ENCODE results near the gene ELMOD3. TPM values are rescaled to one million over a fixed set of nuclear protein-coding genes. Genes with fewer than 3 reads are reported as not detected.

ELMOD3 gene
- total and polyA plus RNA-seq, 9 of the 15 experiments (the other 6 are each of a cell fraction or from before 2014, with no cell fraction given): 2.7 to 18.7 (median 11.6) TPM

DNA sequence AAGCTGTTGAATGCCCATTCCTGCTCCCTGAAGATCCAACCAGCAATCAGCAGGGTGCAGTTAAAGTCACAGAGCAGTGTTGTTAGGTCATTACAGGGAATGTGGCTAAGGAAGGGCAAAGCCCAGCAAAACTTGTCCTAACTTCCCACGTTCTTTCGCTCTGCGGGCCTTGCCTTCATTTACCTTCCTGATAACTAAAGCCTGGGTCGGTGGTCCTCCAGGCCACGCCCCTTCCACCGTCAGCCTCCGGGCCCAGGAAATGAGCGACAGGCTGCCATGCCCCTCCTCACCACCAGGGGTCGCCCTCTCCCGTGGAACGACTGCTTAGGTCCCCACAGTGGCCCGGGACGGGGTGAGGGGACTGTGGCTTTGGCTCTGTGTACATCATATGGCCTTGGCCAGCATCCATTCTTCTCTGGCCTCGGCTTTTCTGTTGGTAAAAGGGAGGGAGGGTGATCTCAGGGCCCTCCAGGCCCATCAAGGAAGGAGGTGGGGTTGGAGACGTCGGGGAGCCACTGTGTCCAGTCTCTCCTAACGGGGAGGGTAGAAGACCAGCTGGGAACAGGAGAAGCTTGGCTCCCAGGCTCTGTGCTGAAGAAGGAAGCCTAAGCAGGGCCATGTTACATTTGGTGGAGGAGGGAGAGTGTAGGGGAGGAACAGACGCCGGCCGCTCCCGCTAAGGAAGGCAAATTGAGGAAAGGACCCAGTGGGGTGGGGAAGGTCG, 66.1 kb downstream of the ELMOD3 start (continued):
- TF ChIP-seq RREB1 (CRISPR knock-in tag; IDR thresholded peaks at IDR 0.05) (0 out of 2 replicates have a peak, but pooled peaks have one; percentile 16), YBX1 (IDR thresholded peaks at IDR 0.05) (no peak), ZNF124 (CRISPR knock-in tag; IDR thresholded peaks at IDR 0.05) (no peak), FOXK2 (conservative IDR thresholded peaks at IDR 0.05 in 1 of 2, IDR thresholded peaks at IDR 0.05 in 1 of 2; ENCODE audit: low read depth in 2 of 2) (peak in 1 of 2 experiments; percentile 19; a peak in 2 of 4 replicates), ZNF696 (CRISPR knock-in tag; conservative IDR thresholded peaks at IDR 0.05) (0 out of 2 replicates have a peak, but pooled peaks have one; percentile 19), STAT5B (CRISPR knock-in tag; IDR thresholded peaks at IDR 0.05) (no peak), ZFP1 (CRISPR knock-in tag; IDR thresholded peaks at IDR 0.05) (0 out of 2 replicates have a peak, but pooled peaks have one; percentile 48), LCOR (CRISPR knock-in tag; IDR thresholded peaks at IDR 0.05) (peak; percentile 86; the same call in 1 of the 2 replicates), ZNF57 (CRISPR knock-in tag; IDR thresholded peaks at IDR 0.05) (peak; percentile 77; the same call in 1 of the 2 replicates)
- TF ChIP-seq, protein P1, sequence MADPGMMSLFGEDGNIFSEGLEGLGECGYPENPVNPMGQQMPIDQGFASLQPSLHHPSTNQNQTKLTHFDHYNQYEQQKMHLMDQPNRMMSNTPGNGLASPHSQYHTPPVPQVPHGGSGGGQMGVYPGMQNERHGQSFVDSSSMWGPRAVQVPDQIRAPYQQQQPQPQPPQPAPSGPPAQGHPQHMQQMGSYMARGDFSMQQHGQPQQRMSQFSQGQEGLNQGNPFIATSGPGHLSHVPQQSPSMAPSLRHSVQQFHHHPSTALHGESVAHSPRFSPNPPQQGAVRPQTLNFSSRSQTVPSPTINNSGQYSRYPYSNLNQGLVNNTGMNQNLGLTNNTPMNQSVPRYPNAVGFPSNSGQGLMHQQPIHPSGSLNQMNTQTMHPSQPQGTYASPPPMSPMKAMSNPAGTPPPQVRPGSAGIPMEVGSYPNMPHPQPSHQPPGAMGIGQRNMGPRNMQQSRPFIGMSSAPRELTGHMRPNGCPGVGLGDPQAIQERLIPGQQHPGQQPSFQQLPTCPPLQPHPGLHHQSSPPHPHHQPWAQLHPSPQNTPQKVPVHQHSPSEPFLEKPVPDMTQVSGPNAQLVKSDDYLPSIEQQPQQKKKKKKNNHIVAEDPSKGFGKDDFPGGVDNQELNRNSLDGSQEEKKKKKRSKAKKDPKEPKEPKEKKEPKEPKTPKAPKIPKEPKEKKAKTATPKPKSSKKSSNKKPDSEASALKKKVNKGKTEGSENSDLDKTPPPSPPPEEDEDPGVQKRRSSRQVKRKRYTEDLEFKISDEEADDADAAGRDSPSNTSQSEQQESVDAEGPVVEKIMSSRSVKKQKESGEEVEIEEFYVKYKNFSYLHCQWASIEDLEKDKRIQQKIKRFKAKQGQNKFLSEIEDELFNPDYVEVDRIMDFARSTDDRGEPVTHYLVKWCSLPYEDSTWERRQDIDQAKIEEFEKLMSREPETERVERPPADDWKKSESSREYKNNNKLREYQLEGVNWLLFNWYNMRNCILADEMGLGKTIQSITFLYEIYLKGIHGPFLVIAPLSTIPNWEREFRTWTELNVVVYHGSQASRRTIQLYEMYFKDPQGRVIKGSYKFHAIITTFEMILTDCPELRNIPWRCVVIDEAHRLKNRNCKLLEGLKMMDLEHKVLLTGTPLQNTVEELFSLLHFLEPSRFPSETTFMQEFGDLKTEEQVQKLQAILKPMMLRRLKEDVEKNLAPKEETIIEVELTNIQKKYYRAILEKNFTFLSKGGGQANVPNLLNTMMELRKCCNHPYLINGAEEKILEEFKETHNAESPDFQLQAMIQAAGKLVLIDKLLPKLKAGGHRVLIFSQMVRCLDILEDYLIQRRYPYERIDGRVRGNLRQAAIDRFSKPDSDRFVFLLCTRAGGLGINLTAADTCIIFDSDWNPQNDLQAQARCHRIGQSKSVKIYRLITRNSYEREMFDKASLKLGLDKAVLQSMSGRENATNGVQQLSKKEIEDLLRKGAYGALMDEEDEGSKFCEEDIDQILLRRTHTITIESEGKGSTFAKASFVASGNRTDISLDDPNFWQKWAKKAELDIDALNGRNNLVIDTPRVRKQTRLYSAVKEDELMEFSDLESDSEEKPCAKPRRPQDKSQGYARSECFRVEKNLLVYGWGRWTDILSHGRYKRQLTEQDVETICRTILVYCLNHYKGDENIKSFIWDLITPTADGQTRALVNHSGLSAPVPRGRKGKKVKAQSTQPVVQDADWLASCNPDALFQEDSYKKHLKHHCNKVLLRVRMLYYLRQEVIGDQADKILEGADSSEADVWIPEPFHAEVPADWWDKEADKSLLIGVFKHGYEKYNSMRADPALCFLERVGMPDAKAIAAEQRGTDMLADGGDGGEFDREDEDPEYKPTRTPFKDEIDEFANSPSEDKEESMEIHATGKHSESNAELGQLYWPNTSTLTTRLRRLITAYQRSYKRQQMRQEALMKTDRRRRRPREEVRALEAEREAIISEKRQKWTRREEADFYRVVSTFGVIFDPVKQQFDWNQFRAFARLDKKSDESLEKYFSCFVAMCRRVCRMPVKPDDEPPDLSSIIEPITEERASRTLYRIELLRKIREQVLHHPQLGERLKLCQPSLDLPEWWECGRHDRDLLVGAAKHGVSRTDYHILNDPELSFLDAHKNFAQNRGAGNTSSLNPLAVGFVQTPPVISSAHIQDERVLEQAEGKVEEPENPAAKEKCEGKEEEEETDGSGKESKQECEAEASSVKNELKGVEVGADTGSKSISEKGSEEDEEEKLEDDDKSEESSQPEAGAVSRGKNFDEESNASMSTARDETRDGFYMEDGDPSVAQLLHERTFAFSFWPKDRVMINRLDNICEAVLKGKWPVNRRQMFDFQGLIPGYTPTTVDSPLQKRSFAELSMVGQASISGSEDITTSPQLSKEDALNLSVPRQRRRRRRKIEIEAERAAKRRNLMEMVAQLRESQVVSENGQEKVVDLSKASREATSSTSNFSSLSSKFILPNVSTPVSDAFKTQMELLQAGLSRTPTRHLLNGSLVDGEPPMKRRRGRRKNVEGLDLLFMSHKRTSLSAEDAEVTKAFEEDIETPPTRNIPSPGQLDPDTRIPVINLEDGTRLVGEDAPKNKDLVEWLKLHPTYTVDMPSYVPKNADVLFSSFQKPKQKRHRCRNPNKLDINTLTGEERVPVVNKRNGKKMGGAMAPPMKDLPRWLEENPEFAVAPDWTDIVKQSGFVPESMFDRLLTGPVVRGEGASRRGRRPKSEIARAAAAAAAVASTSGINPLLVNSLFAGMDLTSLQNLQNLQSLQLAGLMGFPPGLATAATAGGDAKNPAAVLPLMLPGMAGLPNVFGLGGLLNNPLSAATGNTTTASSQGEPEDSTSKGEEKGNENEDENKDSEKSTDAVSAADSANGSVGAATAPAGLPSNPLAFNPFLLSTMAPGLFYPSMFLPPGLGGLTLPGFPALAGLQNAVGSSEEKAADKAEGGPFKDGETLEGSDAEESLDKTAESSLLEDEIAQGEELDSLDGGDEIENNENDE (IDR thresholded peaks at IDR 0.05; ENCODE audit: low read depth, low read length): no peak

Data from K562 (cell line).